Stimulated activated CD4-positive, alpha-beta T cell treated with anti-CD3 and anti-CD28 coated beads, Interleukin-4, amount 100 ng/mL, for 1 hour (primary cell): ENCODE data around the gene TPT1.

ENCODE experiments used
- DNase-seq: peaks from one replicate; pipeline ENCODE4 v3.0.0-alpha.2; 2020

TPT1 gene

DNA sequence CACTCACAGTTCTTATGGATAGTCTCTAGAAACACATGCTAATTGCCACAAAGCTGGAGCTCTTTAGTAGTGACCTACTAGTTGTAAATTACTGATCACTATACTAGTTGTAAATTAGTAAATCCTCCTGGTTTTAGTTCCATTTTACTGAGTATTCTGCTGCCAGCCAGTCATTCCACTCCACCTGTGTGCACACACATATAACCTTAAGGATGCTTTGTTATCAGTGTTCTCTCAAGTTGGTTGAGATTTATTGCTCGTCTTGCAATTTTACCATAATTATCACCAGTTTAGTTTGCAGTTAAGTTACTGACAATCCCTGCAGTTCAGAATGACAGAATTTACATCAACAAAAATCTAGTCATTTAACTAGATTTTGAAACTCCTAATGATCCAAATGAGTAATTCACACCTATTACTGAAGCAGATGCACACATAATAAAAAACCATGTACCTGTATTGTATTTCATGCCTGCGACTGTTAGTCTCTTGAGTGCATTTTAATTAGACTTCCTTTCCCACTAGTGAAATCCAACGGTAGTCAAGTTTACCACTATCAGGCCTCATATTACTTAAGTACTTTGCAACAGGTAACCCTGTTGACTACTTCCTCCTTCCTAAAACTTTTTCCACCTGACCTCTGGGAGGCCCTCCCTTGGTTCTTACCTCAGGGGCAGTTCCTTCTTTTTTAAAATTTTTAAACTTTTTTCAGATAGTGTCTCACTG is 7.6 kb downstream of the TPT1 start:
- no peak for DNase-seq

DNA sequence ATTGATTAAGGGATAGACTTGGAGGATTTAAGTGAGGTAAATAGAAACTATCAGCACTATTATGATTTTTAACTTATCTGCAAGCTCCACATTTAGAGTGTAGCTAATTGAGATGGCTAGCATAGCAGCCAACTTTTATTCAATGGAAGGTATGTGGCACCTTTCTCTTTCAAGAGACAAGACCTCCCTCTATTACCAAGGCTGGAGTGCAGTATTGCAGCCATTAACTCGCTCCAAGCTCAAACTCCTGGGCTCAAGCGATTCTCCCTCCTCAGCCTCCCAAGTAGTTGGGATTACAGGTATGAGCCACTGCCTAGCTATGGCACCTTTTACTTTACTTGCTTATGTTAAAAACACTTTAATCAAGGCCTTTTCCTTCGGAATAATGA is 8.2 kb downstream of the TPT1 start:
- DNase-seq = no peak

DNA sequence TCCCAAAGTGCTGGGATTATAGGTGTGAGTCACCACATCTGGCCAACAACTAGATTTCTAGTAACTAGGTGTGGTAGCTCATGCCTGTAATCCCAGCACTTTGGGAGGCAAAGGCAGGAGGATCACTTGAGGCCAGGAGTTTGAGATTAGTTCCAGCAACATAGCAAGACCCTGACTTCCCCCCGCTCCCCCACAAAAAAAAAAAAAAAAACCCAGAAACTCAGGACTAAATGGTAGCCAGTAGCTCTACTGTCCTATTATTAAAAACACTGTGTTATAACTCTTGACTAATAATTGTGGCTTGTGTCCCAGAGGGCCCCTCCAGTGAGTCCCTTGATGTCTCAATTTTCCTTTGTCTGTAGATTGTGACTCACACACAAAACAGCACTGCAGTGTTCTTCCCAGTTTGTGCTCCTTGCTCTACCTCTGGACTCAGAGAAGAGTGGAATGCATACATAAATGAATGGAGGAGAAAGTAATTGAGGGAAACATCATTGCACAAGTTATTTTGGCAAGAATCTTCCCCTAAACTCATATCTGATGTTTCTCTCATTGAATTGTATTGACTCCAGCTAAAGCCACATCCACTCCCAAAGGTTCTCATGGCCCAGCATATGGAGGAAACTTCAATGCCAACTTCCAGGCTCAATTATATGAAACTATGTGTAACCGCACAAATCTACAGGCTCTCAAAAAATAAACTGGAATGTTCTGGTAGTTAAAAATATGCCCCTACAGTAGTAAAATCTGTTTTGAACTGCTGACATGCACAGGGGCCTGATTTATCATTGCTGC is 8.8 kb downstream of the TPT1 start:
- no peak for DNase-seq

DNA sequence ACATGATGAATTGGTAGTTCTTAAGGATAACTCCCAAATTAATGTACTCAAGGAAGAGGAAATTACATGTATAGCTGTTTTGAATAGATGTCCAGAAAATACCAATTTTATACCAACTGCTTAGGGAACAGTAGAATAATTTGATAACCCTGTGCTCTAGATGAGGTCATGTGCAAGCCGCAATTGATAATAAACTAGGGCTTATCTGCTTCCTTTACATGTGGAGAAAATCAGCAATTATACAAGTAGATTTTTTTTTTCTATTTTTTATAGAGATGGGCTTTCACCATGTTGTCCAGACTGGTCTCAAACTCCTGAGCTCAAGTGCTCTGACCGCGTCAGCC is 9.3 kb downstream of the TPT1 start:
- DNase-seq = no peak

DNA sequence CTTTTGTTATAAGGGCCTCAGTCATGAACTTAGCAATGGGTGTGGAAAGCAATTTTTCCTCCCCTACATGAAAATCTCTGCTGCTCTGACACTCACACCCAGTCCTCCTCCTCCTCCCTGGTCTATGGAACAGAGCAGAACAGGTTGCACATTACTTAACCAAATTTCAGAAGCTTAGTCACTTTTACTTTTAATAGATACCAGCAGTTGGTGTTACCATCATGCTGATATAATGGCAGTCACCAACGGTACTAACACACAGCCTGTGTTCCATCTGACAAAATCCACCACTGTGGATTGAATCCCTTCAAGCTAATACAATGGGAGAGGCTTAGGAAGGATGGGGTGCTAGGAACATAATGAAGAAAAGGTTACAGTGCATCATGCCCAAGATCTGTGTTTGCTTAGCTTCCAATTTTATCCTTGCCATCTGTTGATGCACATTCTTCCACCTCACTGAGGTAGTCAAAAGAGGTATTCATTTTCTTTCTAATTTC is 9.8 kb downstream of the TPT1 start:
- DNase-seq = no peak

DNA sequence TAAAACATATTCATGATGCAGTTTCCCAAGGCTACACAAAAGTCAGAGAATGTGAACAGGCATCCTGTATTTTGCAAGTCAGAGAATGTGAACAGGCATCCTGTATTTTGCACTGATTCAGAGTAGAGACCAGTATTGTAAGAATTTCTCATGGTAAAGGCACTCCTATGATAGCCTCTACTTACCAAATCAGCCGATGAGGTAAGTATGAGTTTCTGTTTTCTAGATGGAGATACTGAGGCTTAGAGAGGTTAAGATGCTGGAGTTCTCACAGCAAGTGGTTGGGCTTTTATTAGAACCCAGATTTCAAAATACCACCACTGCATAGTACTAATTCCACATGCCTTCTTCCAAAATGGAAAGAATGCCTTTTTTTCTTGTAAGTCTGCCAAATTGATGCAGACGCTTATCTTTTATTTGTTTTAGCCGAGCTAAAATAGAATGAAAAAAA is 12.3 kb downstream of the TPT1 start:
- DNase-seq = no peak

DNA sequence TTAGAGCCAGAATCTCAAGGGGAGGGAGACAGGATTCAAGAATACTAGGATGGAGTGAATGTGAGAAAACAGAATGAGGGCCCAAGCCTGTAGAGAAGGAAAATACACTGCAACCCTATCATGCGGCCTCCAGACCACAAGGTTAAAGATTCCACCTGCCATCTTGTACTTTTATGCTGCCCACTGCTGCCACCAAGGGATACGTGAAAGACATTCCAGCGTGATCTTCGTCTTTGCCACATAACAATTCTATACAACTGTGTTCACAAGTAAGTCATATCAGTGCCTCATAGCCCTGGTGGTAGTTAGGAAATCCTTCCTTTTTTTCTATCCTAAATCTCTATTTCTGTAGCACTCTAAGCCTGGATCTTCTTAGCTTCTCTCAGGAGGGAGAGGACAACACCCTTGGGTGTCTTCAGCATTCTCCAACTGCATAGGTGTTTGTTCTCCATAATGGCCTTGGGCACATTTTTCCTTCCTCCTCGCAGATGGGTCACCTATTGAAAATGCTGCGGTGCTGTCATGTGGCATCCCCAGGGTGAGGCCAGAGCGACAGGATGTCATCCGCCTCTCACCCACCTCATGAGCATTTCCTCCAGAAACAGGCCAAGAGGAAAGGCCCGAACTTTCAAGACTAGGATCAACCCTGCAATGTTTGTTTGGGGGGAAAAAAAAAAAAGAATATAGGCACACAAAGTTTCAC is 13.6 kb downstream of the TPT1 start:
- DNase-seq = no peak

DNA sequence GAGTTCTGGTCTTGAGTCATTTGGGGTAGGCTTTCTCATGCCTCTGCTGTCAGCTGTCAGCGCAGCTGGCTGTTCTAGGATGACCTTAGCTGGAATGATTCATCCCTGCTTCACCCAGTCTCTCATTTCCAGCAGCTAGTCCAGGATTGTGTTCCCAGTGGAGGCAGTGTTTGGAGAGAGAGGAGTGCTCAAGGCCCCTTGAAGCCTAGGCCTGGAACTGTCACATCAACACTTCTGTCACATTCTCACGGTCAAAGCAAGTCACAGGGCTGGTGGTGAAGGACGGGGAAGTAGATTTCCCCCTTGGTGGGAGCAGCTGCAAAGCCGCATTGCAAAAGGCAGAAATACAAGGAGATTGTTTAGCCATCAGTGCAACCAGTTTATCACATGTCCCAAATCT is 15.2 kb downstream of the TPT1 start:
- DNase-seq = no peak

DNA sequence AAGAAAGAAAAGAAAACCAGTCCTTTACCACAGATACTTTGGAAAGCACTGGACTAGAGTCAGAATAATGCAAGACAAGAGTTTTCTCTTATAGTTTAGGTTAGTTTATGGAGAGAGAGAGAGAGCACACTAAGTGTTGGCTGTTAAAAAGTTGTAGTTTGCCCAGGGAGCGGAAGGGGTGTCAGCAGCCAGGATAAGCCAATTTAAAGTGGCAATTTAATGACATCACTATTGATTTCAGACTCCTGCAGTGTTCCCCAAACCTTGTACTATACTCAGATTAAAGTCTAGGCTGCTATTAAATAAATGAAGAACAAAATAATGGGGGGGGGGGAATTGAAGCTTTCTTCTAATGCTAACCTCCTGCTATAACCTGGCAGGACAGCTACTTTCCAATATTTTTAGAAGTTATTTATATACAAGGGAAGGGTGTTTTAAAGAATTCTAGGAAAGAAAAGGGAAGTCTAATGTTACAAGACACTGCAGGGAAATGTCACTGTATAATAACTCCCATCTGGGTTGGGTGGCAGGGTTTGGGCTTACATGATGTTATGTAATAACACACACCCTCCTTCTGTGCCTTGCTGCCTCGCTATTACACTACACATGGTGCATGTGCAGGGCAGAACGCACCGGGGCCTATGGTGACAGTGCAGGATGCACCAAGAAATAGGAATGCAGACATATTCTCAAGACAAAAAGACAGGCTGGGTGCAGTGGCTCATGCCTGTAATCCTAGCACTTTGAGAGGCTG is 19.9 kb downstream of the TPT1 start:
- no peak for DNase-seq

DNA sequence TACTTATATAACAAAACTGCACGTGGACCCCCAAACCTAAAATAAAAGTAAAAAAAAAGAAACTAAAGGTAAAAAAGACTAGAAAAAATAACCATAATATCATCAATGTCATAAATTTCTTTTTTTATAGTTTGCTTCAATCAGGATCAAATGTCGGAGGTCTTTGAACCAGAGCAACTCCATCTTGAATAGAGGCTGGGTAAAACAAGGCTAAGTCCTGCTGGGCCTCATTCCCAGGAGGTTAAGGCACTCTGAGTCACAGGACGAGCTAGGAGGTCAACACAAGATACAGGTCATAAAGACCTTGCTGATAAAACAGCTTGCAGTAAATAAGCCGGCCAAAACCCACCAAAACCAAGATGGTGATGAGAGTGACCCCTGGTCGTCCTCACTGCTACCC is 24.0 kb downstream of the TPT1 start:
- no peak for DNase-seq

DNA sequence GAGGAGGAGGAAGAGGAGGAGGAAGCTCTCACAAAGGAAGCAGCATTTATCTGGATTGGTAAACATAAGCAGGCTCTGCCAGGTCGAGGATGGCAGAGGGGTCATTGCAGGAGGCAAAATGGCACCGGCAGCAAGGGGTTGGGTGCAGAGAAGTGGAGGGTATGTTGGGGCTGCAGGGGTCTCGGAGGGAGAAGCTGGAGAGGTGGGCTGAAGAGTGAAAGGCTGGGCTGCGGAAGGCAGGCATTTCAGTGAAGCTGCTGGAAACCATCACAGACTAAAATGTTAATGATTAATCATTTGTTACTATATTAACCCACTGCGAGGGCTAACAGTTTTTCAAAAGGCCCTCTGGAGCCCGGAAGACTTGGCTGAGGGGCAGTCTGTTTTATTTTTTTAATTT is 24.6 kb downstream of the TPT1 start:
- no peak for DNase-seq

DNA sequence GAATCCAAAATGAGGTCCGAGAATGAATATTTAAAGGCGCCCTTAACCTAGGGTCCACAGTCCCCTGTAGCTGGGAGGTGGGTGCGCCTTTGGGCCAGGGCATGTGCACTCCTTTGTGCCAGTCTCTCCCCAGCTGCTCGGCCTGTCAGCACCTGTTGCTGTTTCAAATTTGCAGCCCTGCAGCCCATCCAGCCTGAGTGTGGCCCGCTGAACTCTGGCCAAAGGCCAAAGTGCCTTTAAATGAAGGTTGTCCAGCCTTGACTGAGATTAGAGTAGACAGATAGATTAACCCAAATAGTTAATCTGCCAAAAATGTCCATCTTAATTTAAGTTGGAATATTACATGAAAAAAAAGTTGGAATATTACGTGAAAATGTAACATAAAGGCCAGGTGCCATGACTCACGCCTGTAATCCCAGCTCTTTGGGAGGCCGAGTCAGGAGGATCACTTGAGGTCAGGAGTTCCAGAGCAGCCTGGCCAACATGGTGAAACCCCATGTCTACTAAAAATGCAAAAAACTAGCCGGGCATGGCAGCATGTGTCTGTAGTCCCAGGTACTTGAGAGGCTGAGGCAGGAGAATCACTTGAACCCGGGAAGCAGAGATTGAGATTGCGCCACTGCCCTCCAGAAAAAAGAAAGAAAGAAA is 25.3 kb downstream of the TPT1 start:
- DNase-seq = no peak

DNA sequence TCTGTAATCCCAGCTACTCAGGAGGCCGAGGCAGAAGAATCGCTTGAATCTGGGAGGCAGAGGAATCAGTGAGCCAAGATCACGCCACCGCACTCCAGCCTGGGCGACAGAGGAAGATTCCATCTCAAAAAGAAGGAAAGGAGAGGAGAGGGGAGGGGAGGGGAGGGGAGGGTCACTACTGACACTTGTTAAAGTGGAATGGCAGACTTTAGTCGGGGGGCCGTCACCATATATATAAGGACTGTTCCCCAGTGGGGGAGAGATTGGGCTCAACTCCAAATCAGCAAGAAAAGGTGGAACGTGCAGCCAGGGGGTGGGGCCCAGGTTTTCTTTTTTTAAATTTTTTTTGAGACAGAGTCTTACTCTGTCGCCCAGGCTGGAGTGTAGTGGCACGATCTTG is 26.2 kb downstream of the TPT1 start:
- DNase-seq = no peak

DNA sequence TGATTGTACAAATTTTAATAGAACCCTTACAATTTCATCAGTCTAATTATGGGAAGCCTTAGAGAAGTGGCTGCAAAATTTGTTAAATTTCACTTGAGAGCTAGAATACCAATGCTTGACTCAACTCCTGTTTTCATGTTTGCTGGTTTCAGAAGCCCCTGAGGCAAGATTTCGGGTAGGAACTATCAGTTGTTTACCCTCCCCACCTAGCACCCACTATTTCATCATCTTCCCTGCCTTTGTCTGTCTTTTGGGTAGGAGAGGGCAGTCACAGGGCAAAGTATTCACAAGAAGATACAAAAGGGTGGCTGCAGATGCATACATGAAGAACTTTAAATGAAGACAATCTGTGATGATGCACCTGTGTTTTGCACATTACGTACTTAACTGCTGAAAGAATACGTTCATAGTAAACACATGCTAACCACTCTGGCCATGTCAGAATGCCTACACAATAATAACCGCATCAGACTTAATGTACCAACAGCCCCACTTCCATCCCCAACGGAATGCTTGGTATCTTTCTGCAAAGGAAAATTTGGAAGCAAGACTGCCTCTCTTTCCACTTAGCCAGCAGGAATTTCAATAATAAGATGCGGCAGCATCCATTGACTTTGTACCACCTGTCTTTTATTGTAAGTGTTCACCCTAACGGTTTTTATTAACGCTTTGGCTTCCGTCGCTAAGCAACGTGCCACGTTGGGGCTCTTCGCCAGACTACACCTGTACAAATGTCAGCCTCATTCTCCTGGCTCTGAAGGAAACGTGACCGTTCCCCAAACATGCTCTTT is 30.4 kb downstream of the TPT1 start:
- no peak for DNase-seq

DNA sequence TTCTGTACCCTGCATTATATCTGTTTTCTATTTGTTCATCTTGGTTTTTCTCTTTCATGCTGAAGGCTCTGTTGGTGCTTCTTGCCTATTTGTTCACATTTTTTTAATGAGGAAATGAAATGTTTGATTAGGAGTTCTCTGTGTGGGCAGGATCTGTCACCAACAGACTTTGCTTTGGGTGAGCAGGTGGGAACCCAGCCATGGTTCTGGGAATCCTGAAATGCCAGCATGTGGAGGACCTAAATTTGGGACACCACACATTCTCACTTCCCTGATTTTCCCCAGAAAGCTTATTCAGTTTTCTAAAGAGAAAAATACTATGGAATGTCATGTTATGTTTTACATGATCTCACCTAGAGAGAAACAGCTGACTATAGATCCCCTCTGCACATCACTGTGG is 34.0 kb downstream of the TPT1 start:
- no peak for DNase-seq

DNA sequence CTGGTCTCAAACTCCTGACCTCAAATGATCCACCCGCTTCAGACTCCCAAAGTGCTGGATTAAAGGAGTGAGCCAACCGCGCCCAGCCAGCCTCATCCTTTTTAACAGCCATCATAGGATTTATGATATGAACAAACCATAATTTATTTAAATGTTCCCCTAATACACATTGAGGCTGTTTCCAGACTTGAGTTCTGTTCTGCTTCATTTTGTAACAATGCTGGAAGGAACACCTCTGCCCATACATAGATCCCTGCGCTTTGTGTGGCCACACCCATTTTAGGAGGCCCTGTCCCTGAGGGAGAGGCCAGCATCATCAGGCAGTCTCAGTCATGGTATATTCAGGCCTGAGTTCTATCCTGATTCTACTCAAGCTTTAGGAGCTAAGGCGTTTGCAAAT is 35.9 kb downstream of the TPT1 start:
- no peak for DNase-seq

DNA sequence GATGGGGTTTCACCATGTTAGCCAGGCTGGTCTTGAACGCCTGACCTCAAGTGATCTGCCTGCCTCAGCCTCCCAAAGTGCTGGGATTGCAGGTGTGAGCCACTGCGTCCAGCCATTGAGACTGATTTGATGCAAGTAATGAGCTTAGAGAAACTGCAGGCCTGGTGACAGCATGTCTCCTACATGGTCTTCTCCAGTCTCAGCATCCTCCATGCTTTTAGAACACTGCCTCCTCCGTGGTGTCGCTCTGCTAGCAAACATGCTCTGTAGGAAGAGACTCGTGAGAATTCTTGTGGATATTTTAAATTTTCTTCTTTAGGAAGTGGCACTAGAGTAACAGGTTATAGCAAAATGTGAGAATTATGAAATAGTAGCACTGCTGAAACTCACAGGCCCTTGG is 37.1 kb downstream of the TPT1 start:
- no peak for DNase-seq

DNA sequence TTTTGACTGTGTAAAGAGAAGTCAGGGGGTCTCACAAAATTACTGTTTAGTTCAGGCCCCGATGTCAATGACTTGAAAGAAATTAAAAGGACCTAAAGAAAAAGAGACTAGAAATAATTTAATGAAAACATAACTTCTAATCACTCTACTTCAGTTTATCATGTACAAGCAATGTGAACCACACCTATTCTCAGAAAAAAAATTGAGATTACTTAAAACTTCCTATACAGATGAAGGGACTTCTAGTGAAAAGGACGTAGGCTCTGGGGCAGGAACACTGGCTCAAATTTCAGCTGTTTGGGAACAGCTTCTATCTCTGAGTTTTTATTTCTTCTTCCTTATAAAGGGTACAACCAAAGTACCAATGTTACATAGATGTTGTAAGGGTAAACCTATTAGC is 38.0 kb downstream of the TPT1 start:
- DNase-seq = no peak

DNA sequence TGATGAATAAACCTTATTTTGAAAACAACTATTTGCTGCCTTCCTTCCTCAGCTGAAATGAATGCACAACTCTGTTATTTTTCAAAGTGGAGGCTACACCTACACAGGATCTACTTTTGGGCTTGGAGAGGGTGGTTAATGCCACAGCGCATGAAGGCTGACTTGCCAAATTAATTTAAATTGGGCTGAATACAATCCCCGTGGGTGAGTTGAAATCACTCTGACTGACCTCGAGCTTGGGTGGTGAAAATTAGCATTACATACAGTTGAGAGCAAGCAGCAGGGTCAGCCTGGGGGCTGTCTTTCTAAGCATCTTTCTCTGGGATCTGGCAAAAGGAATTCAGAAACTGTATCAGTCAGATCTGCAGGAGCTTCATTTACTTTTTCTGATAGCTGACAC is 38.5 kb downstream of the TPT1 start:
- DNase-seq = no peak

DNA sequence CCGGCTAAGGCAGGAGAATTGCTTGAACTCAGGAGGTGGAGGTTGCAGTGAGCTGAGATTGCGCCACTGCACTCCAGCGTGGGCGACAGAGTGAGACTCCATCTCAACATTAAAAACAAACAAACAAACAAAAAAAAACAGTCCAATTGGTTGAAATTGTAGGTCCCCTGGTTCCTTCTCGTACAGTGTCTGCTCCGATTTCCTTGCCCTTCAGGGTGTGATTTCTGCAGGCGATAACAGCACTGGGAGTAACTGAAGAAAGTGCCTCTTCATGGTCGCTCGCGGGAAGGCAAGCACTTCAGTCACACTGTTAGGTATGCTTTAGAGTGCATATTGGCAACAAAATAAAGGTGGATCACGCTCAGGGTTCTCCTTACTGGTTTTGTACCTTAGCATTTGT is 39.7 kb downstream of the TPT1 start:
- DNase-seq = no peak

DNA sequence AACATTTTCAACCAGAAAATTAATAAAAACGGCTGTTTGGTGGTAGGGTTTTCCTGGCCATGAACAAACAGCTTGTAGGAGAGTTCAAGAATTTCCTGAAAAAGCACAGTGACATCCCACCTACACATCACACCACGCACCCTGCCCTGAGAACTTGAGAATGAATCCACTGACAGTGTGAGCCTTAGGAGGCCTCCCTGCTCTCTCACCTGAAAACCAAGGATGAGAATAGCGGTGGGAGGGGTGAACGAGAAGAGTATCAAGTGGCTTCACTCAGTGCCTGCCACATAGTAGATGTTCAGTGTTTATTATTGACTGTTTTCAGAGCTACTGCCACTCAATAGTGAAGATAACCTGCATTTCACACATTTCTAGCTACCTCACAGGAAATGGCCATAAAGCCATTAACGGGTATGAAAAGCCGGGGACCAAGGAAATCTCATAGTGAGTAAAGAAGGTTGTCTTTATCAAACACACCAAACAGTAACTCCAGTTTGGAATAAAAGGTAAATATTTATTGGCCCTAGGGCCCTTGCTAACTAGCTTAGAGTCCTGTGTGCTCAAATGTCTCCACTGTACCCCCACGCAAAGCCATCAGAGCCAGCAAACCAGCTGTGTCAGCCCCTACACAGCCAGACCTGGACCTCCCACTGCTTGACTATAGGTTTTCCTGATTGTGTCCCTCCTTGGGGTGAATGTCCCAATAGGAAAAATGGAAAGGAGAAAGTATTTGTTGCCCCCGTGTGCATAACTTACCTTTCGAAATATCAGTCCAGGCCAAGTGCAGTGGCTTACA is 40.6 kb downstream of the TPT1 start:
- no peak for DNase-seq
